Keratinocyte (primary cell): ENCODE measurements around the gene SARNP. TPM values are rescaled to one million over a fixed set of nuclear protein-coding genes. Genes with fewer than 3 reads are reported as not detected.

Source experiments
- DNase-seq: peaks from one replicate; pipeline ENCODE4 v3.0.0-alpha.2; 2011; ENCODE audit warnings: low read depth, missing footprints, low spot score
- FAIRE-seq: peaks from 2 replicates; lab custom pipeline; 2011; peaks lifted over from hg19 to GRCh38; lab: Jason Lieb, UNC
- H2AFZ ChIP-seq: 2 replicates; pipeline ENCODE4 v1.6.0; 2012; ENCODE audit warnings: low read length, control low read depth, inconsistent platforms; ENCODE audit not compliant: control insufficient read depth
- H3K27ac ChIP-seq: 2 replicates; pipeline ENCODE4 v1.5.1; 2011; ENCODE audit warnings: low read length; ENCODE audit not compliant: control insufficient read depth, insufficient read depth
- H3K27me3 ChIP-seq: 3 replicates; pipeline ENCODE4 v1.6.0; 2011; ENCODE audit warnings: low read length; ENCODE audit not compliant: control insufficient read depth, insufficient read depth; ENCODE audit errors: extremely low read depth
- H3K36me3 ChIP-seq, 2 experiments: 2 replicates in 1 of 2; 3 replicates in 1 of 2; pipeline ENCODE4 v1.5.1; 2011; ENCODE audit warnings: low read length in 2 of 2, mild to moderate bottlenecking in 1 of 2; ENCODE audit not compliant: control insufficient read depth in 2 of 2, insufficient read depth in 2 of 2; ENCODE audit errors: extremely low read depth in 1 of 2
- H3K4me1 ChIP-seq: 3 replicates; pipeline ENCODE4 v1.5.1; 2011; ENCODE audit warnings: low read length; ENCODE audit not compliant: control insufficient read depth, insufficient read depth; ENCODE audit errors: extremely low read depth
- H3K4me2 ChIP-seq: 3 replicates; pipeline ENCODE4 v1.6.0; 2011; ENCODE audit warnings: low read depth, low read length; ENCODE audit not compliant: control insufficient read depth, insufficient read depth; ENCODE audit errors: extremely low read depth
- H3K4me3 ChIP-seq, 3 experiments: fragments of 200-600 bp in 1 of 3; sonication (generic) in 1 of 3; 2 replicates in 2 of 3; 3 replicates in 1 of 3; pipeline ENCODE4 v1.5.1; 2011 to 2016; ENCODE audit warnings: low read length in 3 of 3, mild to moderate bottlenecking in 3 of 3, control low read depth in 2 of 3, inconsistent platforms in 1 of 3, low read depth in 1 of 3, mixed read lengths in 1 of 3, mixed run types in 1 of 3, moderate library complexity in 1 of 3; ENCODE audit not compliant: control insufficient read depth in 2 of 3, insufficient read depth in 2 of 3; ENCODE audit errors: extremely low read depth in 1 of 3
- H3K79me2 ChIP-seq: 2 replicates; pipeline ENCODE4 v1.6.0; 2012; ENCODE audit warnings: low read length; ENCODE audit not compliant: control insufficient read depth, insufficient read depth
- H3K9ac ChIP-seq: 3 replicates; pipeline ENCODE4 v1.6.0; 2011; ENCODE audit warnings: low read length; ENCODE audit not compliant: control insufficient read depth, insufficient read depth; ENCODE audit errors: extremely low read depth
- H3K9me1 ChIP-seq: 3 replicates; pipeline ENCODE4 v1.6.0; 2011; ENCODE audit warnings: low read length; ENCODE audit not compliant: control insufficient read depth, insufficient read depth; ENCODE audit errors: extremely low read depth
- H3K9me3 ChIP-seq: 2 replicates; pipeline ENCODE4 v1.5.1; 2012; ENCODE audit warnings: low read depth, low read length; ENCODE audit not compliant: control insufficient read depth
- H4K20me1 ChIP-seq: 3 replicates; pipeline ENCODE4 v1.6.0; 2011; ENCODE audit warnings: low read length; ENCODE audit not compliant: control insufficient read depth, insufficient read depth; ENCODE audit errors: extremely low read depth
- EZH2 ChIP-seq: IDR thresholded peaks from one replicate; pipeline ENCODE4 v1.6.1; 2012; ENCODE audit warnings: inconsistent platforms, mild to moderate bottlenecking, low read length, moderate library complexity
- dilution Hi-C: fragments of 300-500 bp; cut with MboI; formaldehyde crosslinking; loops from one replicate; pipeline ENCODE4 v1.7.0; 2020; ENCODE audit warnings: low sequenced_read_pairs; ENCODE audit not compliant: extremely low pct_ligation_motif_present
- polyA plus RNA-seq, 5 experiments: library from polyadenylated mRNA; depleted of rRNA in 3 of 5; stranded (reverse) in 3 of 5; stranded (forward) in 1 of 5; unstranded in 1 of 5; fragments of >200 nt; gene quantifications; 1 replicate in 1 of 5; 2 replicates in 3 of 5; 3 replicates in 1 of 5; pipeline versions ENCODE4 v1.2.1 to v1.2.3, GENCODE V29; 2011 to 2012; ENCODE audit warnings: missing spikeins in 2 of 5, low read depth in 1 of 5, low replicate concordance in 1 of 5
- TF ChIP-seq, protein P1 (sequence below), 3 experiments: IDR thresholded peaks in 1 of 3; conservative IDR thresholded peaks in 1 of 3; optimal IDR thresholded peaks in 1 of 3; 2 replicates in 2 of 3; 3 replicates in 1 of 3; pipeline versions ENCODE3 to v1.5.1; 2011; ENCODE audit warnings: low read length in 3 of 3, mild to moderate bottlenecking in 3 of 3, moderate library complexity in 2 of 3, control low read depth in 1 of 3, inconsistent platforms in 1 of 3; ENCODE audit not compliant: insufficient read depth in 2 of 3; ENCODE audit errors: extremely low read depth in 1 of 3

SARNP gene
- polyA plus RNA-seq, 1 donor (not counting 4 experiments of a cell fraction or from before 2014, with no cell fraction given), result 168 TPM

DNA sequence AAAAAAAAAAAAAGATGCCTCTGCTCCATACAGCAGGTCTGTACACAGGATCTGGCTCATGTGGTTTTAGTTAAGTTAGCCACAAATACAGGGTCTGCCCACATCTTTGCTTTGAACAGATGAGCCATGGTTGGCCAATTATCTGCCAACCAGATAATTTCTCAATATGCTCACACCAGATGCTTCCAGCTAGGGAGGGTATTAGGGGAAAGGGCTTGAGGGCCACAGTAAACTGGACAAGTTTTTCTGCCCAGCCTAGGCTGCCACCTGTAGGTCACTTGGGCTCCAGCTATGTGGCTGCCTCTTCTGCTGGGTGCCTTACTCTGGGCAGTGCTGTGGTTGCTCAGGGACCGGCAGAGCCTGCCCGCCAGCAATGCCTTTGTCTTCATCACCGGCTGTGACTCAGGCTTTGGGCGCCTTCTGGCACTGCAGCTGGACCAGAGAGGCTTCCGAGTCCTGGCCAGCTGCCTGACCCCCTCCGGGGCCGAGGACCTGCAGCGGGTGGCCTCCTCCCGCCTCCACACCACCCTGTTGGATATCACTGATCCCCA lies 96.6 kb downstream of the SARNP start:
- Histone ChIP-seq H2AFZ (no peak overlapping the region), H3K9ac (no peak overlapping the region), H3K36me3 (peaks cover 14 to 22% of the 10 kb centered on the region in 2 experiments), H3K27ac (no peak overlapping the region), H3K4me3 (no peak overlapping the region), H3K27me3 (no peaks in the 10 kb centered on the region), H3K9me3 (no peaks in the 10 kb centered on the region), H3K9me1 (no peaks in the 10 kb centered on the region), H4K20me1 (no peaks in the 10 kb centered on the region), H3K4me1 (peaks cover 35% of the 10 kb centered on the region), H3K79me2 (peaks cover 3% of the 10 kb centered on the region), H3K4me2 (no peak overlapping the region)
- FAIRE-seq (no peak), DNase-seq (peak; percentile 77)
- TF ChIP-seq, protein P1, sequence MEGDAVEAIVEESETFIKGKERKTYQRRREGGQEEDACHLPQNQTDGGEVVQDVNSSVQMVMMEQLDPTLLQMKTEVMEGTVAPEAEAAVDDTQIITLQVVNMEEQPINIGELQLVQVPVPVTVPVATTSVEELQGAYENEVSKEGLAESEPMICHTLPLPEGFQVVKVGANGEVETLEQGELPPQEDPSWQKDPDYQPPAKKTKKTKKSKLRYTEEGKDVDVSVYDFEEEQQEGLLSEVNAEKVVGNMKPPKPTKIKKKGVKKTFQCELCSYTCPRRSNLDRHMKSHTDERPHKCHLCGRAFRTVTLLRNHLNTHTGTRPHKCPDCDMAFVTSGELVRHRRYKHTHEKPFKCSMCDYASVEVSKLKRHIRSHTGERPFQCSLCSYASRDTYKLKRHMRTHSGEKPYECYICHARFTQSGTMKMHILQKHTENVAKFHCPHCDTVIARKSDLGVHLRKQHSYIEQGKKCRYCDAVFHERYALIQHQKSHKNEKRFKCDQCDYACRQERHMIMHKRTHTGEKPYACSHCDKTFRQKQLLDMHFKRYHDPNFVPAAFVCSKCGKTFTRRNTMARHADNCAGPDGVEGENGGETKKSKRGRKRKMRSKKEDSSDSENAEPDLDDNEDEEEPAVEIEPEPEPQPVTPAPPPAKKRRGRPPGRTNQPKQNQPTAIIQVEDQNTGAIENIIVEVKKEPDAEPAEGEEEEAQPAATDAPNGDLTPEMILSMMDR (optimal IDR thresholded peaks at IDR 0.05 in 1 of 3, IDR thresholded peaks at IDR 0.05 in 1 of 3, conservative IDR thresholded peaks at IDR 0.05 in 1 of 3; ENCODE audit: extremely low read depth in 1 of 3, insufficient read depth in 2 of 3, low read length in 3 of 3), result peak; percentile 42 to 86 (median 68)
- TF ChIP-seq EZH2, result no peak
- dilution Hi-C loops, result loop anchor here (5.0 kb wide), 1 partner anchor 34 kb away; no protein-coding TSS in a partner anchor

DNA sequence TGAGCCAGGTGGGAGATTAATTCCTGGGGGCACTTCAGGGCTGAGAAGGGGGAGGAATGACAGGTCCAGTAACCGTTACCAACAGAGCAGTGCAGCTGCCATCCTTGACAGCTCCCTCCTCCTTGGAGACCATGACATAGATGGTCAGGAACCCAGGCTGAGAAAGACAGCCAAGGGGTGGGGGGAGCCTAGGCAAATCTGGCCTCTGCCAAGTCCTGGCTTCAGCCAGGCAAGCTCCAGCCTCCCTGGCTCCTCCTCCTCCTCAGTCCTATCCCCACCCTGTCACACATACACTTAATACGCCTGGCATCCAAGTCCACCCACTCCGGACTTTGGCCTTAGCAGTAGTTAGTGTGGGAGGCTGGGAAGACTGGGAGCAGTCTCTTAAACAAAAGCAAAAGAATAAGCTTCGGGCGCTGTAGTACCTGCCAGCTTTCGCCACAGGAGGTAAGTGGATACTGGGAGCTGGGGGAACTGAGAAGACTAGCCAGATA lies 97.4 kb downstream of the SARNP start, which contains the start of gene RDH5:
RDH5 (plus strand) TSS at position 323 of the 494 bp plus-strand sequence. CDS start 792 bp downstream, outside the sequence.
- TF ChIP-seq EZH2, result no peak
- TF ChIP-seq, protein P1 (optimal IDR thresholded peaks at IDR 0.05 in 1 of 3, IDR thresholded peaks at IDR 0.05 in 1 of 3, conservative IDR thresholded peaks at IDR 0.05 in 1 of 3; ENCODE audit: extremely low read depth in 1 of 3, insufficient read depth in 2 of 3, low read length in 3 of 3), result no peak
- H3K4me1 ChIP-seq, result peaks cover 35% of the 10 kb centered on the region
- H3K4me2 ChIP-seq, result no peak within 1 kb of the TSS
- H3K9me3 ChIP-seq, result no peaks in the 10 kb centered on the region
- H3K27ac ChIP-seq, result no peak within 1 kb of the TSS
- no peak within 1 kb of the TSS for H3K9ac ChIP-seq
- dilution Hi-C loops, result loop anchor here (5.0 kb wide), 1 partner anchor 33 kb away; no protein-coding TSS in a partner anchor
- no peaks in the 10 kb centered on the region for H3K9me1 ChIP-seq
- no peaks in the 10 kb centered on the region for H3K79me2 ChIP-seq
- H3K4me3 ChIP-seq, result no peak within 1 kb of the TSS
- no peaks in the 10 kb centered on the region for H4K20me1 ChIP-seq
- DNase-seq, result no peak
- peaks cover 10 to 15% of the 10 kb centered on the region in 2 experiments for H3K36me3 ChIP-seq
- no peak for FAIRE-seq
- no peak within 1 kb of the TSS for H2AFZ ChIP-seq
- H3K27me3 ChIP-seq, result no peaks in the 10 kb centered on the region
